ENCODE data around the gene ALMS1.

GRCh38 chr2:73654175-73654574, 268.5 kb downstream of the ALMS1 start:
- TF ChIP-seq POLR2A (IDR thresholded peaks at IDR 0.05) (no peak), CTCF (IDR thresholded peaks at IDR 0.05) (no peak)
